ENCODE measurements around the gene MCIDAS.

The MCIDAS gene

DNA sequence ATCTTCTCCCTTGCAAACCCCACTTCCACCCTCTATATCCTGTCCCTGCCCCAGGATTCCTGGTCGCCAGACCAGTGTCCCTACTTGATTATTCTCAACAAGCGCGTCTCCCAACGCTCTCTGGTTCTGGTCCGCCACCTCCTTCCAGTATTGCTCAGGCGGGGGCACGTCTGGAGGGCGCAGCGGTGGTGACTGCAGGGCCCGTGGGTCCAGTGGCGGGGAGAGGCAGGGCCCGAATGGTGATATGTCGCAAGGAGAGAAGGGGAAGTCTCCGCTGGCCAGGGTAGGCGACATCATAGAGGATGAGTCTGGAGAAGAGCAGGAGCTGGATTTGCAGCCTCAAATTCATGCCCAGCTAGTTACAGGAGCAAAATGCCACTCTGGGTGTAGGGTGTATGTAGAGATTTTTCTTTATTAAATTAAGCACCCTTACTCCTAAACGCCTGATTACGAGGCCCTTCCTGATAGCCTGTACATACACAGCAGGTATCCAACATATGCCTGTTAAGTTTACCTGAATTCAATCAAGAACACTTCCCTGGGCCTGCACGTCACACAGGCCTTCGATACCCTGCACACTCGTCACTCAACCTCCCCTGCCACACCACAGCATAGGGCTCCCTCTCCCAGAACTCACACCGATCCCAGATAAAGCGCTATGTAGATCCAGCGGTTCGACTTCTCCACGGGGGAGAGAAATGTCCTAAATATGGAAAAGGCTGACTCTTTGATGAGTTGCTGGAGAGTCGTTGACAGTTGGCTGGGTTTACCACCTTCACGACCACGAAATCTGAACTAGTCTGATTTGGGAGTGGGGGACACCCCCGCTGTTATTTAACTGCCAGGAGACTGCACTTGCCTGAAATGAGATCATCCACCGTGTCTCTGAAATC is 4.8 kb downstream of the MCIDAS start:
- no peak for DNase-seq

DNA sequence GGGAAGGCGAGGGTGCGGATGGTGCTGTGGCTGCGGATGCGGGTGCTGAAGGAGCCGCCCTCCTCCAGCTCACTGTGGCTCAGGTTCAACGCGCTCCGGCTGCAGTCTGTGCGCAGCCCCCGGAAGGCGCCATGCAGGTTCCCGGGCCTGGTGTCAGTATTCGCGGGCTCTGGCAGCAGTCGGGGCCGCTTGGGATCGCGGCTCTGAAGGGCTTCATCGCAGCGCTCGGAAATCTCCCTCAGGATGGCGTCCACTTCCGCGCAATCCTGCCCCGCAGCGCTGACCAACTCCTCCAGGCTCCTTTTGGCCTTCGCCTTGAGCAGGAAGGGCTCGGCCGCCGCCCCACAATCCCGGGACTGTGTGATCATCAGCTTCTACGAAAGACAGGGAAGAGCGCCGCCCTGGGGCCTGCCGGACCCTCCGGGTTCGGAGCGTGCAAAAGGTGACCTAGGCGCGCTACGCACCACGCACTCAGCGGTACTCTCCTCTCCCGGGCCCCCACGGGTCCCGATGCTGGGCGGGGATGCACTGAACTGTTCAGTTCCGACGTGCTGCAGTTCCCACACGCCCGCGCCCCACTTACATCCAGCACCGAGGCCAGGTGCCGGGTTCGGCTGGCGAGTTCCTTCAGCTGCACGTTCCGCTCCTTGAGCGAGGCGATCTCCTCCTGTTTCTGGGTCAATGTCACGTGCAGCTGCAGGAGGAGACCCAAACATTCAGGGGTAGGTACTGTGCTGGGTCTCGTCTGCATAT is 6.5 kb downstream of the MCIDAS start:
- no peak for DNase-seq

DNA sequence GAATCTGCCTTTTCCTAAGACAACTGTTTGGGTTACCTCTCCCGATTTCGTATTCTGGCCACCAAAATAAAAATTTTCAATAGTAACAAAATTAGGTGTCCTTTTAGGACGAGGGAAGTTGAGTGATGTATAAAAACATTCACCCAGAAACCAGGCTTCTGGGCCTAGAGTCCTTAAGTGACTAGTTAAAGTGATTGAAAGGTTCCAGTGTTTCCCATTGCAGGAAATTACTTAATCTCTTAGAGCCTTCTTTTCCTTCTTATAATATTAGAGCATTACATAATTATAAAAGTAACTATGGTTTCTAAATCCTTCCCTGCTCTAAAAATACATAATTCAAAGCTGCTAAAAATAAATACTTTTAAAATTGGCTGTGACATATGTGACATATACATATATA is 7.3 kb downstream of the MCIDAS start:
- no peak for DNase-seq

DNA sequence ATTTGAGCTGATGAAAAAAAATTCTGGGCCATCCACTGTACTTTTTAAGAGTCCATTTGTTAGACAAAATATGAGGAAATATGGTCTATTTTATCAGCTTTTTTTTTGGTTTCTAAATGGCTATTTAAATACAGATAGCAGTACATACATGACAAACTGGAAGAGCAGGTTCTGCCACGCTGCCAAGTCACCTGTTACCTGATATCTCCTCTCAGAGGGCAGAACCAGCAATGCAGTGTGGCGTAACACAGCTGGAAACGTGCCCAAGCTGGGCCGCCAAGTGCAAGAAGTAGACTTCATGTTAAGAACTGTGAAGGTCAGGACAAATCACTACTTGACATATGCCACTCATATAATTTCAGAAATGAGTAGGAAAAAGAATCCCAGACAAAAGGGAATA is 8.1 kb downstream of the MCIDAS start:
- no peak for DNase-seq

DNA sequence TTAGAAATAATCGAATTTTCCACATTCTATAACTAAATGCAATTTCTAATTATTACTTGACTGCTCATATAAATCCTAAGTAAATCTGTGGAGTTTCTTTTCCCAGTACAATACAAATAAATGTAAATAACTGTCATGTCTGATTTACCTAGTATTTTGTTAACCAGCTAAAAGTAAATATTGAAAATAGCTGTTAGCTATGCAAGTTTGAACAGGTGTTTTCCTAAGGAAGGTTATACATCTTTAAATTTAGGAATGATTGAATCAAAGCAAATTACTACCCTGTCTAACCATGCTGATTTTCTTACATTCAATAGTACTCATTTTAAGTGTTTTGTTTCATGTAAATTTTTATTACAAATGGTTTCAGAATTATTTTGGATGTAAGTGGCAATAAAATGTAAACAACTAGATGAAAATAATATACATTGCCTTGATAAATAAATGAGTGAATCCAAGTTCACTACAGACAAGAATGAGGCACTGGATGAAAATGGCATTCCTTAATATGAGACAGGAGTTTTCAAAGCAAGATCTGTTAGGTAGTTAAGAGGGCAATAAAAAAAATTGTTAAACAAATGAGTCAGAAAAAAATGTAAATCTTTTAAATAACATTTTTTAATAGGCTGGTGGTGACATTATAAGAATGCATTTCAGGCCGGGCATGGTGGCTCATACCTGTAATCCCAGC is 15.8 kb downstream of the MCIDAS start:
- no peak for DNase-seq

DNA sequence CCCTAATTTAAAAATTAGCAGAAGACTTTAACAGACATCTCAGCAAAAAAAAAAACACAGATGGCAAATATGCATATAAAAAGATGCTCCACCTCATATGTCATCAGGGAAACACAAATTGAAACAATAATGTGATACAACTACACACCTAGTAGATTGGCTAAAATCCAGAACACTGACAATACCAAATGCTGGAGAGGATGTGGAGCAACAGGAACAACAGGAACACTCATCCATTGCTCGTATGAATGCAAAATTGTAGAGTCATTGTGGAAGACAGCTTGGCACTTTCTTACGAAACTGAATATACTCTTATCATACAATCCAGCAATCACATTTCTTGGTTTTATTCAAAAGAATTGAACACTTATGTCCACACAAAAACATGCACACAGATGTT is 22.1 kb downstream of the MCIDAS start:
- no peak for DNase-seq

DNA sequence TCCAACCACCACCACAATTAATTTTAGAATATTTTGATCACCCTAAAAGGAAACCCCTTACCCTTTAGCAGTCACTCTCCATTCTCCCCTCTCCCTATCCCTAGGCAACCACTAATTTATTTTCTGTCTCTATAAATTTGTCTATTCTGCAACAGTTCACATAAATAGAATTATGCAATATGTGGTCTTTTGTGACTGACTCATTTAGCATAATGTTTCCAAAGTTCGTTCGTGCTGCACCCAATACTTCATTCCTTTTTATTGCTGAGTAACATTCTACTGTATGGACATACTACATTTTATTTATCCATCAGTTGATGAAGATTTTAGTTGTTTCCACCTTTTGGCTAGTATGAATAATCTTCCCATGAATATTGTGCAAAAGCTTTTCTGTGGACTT is 36.0 kb downstream of the MCIDAS start:
- DNase-seq = no peak

DNA sequence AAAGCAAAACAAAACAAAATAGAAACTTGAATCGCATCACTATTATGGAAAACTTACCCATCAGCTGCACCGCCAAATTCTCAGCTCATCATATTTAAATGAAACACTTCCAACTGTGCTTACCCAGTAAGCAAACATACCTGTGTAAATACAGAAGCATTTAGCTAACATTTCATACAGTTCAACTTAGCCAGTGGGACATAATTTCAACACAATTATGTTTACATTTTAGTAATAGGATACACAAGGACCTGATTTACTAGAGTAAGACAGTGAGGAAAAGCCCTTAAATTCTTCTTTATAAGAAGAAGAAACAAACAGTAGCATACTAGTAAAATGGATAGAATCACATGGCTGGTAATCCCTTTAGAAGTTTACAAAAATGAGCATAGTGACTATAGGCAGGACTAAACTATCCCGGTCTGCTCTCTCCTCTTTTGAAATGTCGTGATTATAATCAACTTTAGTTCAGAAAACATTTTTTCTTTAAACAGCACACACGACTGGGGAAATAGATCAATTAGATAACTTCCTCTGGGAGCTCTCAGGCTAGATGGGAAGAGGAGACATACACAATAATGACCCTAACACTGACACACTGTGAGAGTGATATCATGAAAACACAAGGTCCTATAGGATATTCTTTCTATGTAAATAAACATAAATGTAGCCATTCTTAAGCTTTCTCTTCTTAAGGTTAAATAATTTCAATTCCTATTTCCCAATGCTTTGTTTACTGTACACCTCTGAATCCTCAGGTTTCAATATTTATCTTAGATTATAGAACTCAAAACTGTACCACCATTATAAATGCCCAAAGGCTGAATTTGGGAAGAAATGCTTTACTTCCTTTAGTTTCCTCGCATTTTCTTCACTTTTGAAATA is 38.2 kb downstream of the MCIDAS start:
- no peak for DNase-seq

DNA sequence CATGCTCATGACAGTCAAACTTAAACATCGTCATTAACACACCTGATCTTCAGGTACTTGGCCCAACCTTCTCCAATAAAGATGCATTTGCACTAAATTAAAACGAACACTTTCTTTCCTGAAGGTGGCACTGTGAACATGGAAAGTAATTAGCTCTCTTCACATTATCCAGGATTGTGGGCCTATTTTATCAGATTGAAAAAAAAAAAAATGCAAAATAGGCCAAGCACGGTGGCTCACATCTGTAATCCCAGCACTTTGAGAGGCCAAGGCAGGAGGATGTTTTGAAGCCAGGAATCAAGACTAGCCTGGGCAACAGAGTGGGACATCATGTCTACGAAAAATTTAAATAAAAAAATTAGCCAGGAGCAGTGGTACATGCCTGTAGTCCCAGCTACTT is 39.7 kb downstream of the MCIDAS start:
- DNase-seq = no peak

DNA sequence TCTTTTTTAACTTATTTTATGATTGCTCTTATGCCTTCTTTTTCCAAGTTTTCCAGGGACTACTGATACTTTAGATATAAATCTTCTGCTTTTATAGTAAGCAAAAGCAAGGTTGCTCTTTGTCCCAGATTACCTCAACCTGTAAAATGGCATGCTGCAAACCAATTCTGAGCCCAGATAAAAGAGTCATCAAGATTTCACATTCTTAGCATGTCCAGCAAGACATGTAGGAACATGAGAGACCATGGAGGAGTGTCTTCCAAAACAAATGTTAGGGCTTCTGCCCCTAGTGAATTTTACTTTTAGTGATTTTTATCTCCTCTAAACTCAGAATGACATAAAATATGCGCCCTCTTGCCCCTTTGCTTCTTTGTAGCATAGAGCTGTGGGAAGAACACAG is 47.1 kb downstream of the MCIDAS start:
- DNase-seq = no peak

DNA sequence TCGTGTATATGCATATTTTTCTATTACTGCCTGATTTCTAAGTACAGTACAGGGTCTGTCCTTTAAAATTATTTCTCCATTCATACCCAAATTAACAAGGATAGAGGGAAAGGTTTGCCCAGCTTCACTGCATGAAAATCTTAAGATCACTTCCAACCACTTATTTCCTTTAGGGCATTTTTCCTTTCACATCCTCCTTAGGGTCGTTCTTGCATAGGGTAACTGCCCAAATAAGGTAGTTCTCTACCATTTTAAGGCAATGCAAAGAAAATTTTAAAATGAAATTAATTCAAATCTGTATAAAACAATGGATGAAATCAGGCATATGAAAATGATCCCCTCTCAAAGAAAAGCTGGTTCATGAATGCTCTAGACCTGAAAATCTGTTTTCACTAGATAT is 50.0 kb downstream of the MCIDAS start:
- no peak for DNase-seq

DNA sequence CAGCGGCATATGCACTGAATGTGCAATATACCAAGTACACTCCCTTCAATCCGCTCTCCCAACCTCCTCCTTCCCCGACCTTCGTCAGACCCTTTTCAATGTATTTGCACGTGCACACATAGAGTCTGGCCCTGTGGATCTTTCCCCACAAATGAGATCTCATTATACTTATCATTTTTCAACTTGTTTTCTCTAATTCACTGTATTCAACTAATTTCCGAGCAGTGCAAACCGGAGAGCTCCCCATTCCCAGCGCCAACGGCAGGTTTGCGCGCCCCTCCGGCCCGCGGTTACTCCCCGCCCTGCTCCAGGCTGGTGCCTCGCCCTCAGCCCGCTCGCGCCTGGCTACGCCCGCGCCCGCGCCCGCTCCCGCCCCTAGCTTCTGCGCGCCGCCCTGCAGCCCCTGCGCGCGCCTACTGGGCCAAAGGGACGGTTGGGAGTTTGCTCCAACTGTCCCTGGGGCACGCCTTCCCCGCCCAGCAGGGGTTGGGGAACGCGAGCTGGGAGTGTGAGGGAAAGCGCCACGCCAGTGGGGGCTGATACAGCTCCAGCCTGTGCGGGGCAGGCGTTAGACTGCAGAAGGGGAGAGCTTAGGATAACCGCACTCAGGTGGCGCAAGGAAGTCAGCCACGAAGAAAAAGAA is 50.8 kb downstream of the MCIDAS start:
- DNase-seq = no peak

DNA sequence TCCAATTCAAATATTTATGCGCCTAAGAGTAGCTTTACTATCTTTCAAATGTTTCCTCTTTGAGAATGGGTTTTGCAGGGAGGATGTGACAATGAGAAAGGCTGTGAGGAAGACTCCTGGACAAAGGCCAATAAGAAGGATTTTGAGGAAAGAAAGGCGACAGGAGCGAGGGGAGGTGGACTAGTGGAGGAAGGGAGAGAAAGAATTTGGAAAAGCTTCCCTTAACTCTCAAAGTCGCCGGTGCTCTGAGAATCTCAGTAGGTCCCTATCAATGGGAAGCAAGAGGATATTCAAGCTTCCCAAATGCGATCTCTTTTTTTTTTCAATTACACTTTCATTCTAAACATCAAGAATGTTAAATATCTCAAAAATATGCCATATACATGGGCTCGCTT is 51.3 kb downstream of the MCIDAS start:
- DNase-seq = no peak

DNA sequence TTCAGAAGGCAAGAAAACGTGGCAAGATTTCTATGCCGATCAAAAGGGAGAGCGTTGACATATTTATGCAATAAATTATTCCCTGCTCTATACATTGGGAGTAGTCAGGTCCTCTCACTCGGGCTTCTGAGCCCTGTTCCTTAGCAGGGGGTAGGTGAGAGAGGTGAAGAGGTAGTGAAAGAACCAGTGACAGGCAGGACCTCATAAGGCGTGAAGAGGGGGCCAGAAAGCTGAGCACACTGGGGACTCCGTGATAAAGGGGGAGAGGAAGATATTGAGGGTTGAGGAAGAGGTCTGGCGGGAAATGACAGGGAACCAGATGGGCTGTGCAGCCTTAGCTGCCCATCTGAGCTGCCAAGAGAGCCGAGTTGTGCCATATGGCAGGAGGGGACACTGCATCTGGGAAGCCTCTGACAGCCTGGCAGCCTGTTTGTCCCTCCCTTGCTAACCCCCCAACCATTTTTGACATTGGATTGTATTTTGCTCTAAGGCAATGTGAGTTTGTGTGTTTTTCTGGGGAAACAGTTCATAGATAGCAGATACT is 53.4 kb downstream of the MCIDAS start:
- DNase-seq = no peak

DNA sequence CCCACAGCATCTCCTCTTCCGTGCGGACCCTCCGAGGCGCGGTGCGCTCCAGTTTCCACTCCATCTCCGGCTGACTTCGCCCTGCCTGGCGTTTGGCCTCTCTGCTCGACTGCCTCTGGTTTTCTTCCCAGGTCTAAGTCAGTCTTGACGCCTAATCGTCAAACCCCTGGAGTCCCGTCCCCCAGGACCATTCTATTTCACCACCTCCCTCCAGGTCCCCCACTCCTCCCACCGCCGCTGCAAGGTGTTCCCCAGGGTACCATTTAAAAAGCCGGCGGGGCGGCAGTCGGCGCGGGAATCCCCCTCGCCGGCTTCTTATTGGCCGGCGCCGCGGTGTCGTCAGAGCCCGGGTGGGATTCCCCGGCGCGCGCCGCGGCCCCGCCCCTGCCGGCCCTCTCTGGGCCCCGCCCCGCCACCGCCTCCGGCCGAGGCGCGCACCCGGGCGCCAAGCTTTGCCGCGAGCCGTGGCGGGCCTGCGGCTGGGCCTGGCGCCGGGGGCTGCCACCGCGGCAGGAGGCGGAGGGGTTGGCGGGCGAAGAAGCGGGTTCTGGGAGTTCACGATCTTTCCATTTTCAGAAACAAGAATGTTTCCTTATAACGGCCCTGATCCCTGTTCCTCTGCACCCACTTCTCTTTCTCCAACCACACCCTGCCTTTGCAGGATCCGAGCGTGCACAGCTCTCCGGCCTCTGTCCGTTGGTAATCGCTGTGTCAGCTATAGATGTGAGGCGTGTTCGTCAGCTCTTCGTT is 54.0 kb downstream of the MCIDAS start, which contains the start of gene CDC20B:
TSS of gene CDC20B (minus strand) at position 241 of the 750 bp plus-strand sequence. CDS start at position 64, 177 bp downstream.
- DNase-seq = peak; percentile 24 to 60 (median 38)

DNA sequence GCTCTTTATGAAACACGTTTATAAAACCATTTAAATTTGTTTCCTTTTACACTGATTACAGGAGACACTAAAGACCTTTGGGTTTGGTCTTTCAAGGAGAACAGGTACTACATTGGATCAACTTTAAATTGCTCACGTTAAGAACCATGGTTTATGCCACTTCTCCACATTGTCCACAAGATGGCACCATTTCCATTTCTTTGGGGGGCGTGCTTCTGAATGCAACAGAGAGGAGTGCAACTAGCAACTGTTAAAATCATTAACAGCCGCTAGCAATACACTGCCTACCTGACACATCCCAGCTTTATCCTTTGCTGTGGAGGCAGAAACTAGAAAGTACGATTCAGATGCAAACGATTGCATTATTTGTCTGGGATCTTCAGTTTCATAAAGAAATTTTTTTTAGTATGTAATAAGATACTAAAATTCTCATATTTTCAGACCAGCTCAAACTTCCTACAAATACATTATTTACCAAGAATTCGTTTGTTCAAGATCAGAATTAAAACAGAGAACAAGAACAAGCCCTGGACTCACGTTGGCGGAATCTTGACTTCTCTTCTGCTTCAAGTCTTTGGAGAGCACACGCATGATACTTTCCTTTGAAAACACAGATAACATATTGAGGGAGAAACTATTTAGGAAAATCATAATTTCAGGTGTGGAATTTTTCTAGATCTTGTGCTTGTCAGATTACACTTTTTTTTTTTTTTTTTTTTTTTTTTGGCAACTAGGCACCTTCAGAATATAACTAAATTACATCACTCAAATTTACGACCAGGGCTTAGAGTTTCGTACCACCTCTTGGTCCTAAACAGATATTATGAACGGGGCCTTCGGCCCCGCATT is 54.8 kb downstream of the MCIDAS start:
- peak; percentile 4 to 26 (median 10) for DNase-seq

DNA sequence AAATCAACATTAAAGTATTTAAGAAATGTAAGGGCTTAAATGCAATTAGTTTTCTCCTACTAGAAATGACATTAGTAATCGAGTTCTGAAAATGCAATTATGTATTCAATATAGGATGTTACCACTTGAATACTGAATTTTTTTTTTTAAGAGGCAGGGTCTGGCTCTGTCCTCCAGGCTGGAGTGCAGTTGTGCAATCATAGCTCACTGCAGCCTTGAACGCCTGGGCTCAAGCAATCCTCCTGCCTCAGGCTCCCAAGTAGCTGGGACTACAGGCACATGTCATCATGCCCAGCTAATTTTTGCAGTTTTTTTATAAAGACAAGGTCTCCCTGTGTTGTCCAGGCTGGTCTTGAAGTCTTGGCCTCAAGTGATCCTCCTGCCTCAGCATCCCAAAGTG is 55.6 kb downstream of the MCIDAS start:
- DNase-seq = no peak

Data from activated CD4-positive, CD25-positive, alpha-beta regulatory T cell (primary cell).